Measurements from ENCODE around the gene ABLIM2.

The ABLIM2 gene

GRCh38 chr4:8023696-8024033 is 134.9 kb downstream of the ABLIM2 start:
- no peak for TF ChIP-seq CTCF (IDR thresholded peaks at IDR 0.05; ENCODE audit: insufficient read depth, low read depth, low read length, missing control alignments)
- no peak for DNase-seq (ENCODE audit: low read depth)
- no peak overlapping the region for H3K4me3 ChIP-seq (ENCODE audit: low read depth, low read length)

- DNase-seq (ENCODE audit: low read depth): no peak
- no peak overlapping the region for H3K4me3 ChIP-seq (ENCODE audit: low read depth, low read length)
- no peak for TF ChIP-seq CTCF (IDR thresholded peaks at IDR 0.05; ENCODE audit: insufficient read depth, low read depth, low read length, missing control alignments)
These were observed 135.6 kb downstream of the ABLIM2 start for GRCh38 chr4:8022767-8023695.

GRCh38 chr4:8021796-8022195 is 136.8 kb downstream of the ABLIM2 start:
- H3K4me3 ChIP-seq (ENCODE audit: low read depth, low read length): no peak overlapping the region
- DNase-seq (ENCODE audit: low read depth): no peak
- TF ChIP-seq CTCF (IDR thresholded peaks at IDR 0.05; ENCODE audit: insufficient read depth, low read depth, low read length, missing control alignments): no peak

GRCh38 chr4:8019396-8020365 is 138.9 kb downstream of the ABLIM2 start:
- no peak for DNase-seq (ENCODE audit: low read depth)
- H3K4me3 ChIP-seq (ENCODE audit: low read depth, low read length): no peak overlapping the region
- TF ChIP-seq CTCF (IDR thresholded peaks at IDR 0.05; ENCODE audit: insufficient read depth, low read depth, low read length, missing control alignments): no peak

GRCh38 chr4:8016527-8016926 is 142.1 kb downstream of the ABLIM2 start:
- no peak for TF ChIP-seq CTCF (IDR thresholded peaks at IDR 0.05; ENCODE audit: insufficient read depth, low read depth, low read length, missing control alignments)
- no peak for DNase-seq (ENCODE audit: low read depth)
- no peak overlapping the region for H3K4me3 ChIP-seq (ENCODE audit: low read depth, low read length)

GRCh38 chr4:8015512-8015911 is 143.1 kb downstream of the ABLIM2 start:
- peak; percentile 12 for TF ChIP-seq CTCF (IDR thresholded peaks at IDR 0.05; ENCODE audit: insufficient read depth, low read depth, low read length, missing control alignments)
- H3K4me3 ChIP-seq (ENCODE audit: low read depth, low read length): no peak overlapping the region
- DNase-seq (ENCODE audit: low read depth): no peak

Measured in GM12865 (cell line).